ENCODE measurements around the gene ABI3BP. TPM values are rescaled to one million over a fixed set of nuclear protein-coding genes. Genes with fewer than 3 reads are reported as not detected.

Gene ABI3BP
- total RNA-seq, 1 experiment from 2014 or later: 0.15 TPM

DNA sequence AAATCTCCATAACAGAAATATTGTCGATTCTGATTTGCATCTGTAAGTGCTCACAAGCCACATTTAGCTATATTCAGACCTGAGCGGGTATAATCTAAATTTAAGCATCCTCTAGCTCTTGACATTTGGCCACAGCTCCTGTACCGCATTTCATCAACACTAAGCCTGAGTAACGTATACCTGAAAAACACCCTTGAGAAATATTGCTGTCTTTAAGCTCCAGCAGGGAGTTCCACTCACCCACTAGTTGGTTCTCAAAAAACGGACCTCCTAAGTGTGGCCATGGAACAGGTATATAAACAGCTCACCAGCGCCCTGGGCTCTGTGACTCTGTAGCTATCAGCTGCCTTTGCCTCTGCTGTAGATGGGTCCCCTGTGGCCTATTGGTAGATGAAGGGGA, 80.7 kb downstream of the ABI3BP start:
- Histone ChIP-seq H3K36me3 (ENCODE audit: control insufficient read depth in 1 of 2, insufficient read depth in 2 of 2, low read length in 2 of 2) (no peaks in the 10 kb centered on the region), H3K79me2 (ENCODE audit: insufficient read depth, low read length) (no peaks in the 10 kb centered on the region), H3K4me3 (replicated peaks in 1 of 2; ENCODE audit: low read depth in 1 of 2, low read length in 2 of 2) (no peak overlapping the region), H2AFZ (ENCODE audit: low read depth, low read length, poor library complexity, severe bottlenecking) (no peak overlapping the region), H3K4me1 (ENCODE audit: control insufficient read depth in 1 of 2, insufficient read depth in 2 of 2, low read length in 2 of 2) (no peaks in the 10 kb centered on the region), H3K9me3 (ENCODE audit: control insufficient read depth in 1 of 2, insufficient read depth in 1 of 2, low read depth in 1 of 2, low read length in 2 of 2) (no peaks in the 10 kb centered on the region), H3K9me2 (ENCODE audit: insufficient read depth) (no peaks in the 10 kb centered on the region), H3K9ac (ENCODE audit: low read length) (no peak overlapping the region), H3K27me3 (ENCODE audit: insufficient read depth, low read length) (no peaks in the 10 kb centered on the region), H3K27ac (ENCODE audit: low read depth, low read length) (no peak overlapping the region), H4K20me1 (ENCODE audit: insufficient read depth) (no peaks in the 10 kb centered on the region), H3K4me2 (ENCODE audit: low read length) (no peak overlapping the region)
- POLR2A ChIA-PET: no interaction called here
- ATAC-seq (no peak), DNase-seq (ENCODE audit: low read depth, low spot score) (no peak)
- CTCF ChIA-PET: interaction anchor here (1.8 kb wide), 1 partner anchor 19 kb away, joined by 5 read pairs; no protein-coding TSS in a partner anchor
- intact Hi-C loops (cut with micrococcal nuclease): no loop called here
- RAD21 ChIA-PET (ENCODE audit: low non-redundant PET in 1 of 2, low total read pairs in 2 of 2, uncharacterized antibody in 2 of 2, unreplicated experiment in 2 of 2): no interaction called here
- BruUV-seq (replicated peaks): no TSS peak
- TF ChIP-seq, protein P1, sequence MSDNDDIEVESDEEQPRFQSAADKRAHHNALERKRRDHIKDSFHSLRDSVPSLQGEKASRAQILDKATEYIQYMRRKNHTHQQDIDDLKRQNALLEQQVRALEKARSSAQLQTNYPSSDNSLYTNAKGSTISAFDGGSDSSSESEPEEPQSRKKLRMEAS (IDR thresholded peaks at IDR 0.05): no peak
- TF ChIP-seq SP1 (IDR thresholded peaks at IDR 0.05; ENCODE audit: low read depth): no peak
- no peak for TF ChIP-seq JUND (IDR thresholded peaks at IDR 0.05)
- no peak for TF ChIP-seq RAD21 (IDR thresholded peaks at IDR 0.05; ENCODE audit: low read depth)
- TF ChIP-seq EZH2phosphoT487 (IDR thresholded peaks at IDR 0.05; ENCODE audit: borderline replicate concordance): no peak

DNA sequence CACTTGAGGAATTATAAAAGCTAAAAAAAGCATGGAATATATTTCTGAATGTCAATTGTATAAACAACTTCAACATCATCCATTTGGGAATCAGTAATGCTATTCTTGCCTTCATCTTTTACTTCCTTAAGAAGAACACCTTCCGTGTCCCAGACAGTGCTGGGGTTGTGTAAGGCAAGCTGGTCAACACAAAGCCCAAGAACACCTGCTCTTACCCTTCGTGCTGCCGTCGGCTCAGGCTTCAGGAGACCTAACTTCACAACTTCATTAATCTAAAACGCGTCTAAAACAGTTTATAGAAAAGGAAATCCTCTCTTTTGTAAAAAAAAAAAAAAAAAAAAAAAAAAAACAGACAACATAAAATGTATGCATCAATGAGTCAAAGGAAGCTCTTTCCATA, 81.3 kb downstream of the ABI3BP start:
- Histone ChIP-seq H3K9ac (ENCODE audit: low read length) (no peak overlapping the region), H3K79me2 (ENCODE audit: insufficient read depth, low read length) (no peaks in the 10 kb centered on the region), H3K4me2 (ENCODE audit: low read length) (no peak overlapping the region), H3K27ac (ENCODE audit: low read depth, low read length) (no peak overlapping the region), H3K27me3 (ENCODE audit: insufficient read depth, low read length) (no peaks in the 10 kb centered on the region), H4K20me1 (ENCODE audit: insufficient read depth) (no peaks in the 10 kb centered on the region), H3K36me3 (ENCODE audit: control insufficient read depth in 1 of 2, insufficient read depth in 2 of 2, low read length in 2 of 2) (no peaks in the 10 kb centered on the region), H3K4me1 (ENCODE audit: control insufficient read depth in 1 of 2, insufficient read depth in 2 of 2, low read length in 2 of 2) (no peaks in the 10 kb centered on the region), H2AFZ (ENCODE audit: low read depth, low read length, poor library complexity, severe bottlenecking) (no peak overlapping the region), H3K9me2 (ENCODE audit: insufficient read depth) (no peaks in the 10 kb centered on the region), H3K4me3 (replicated peaks in 1 of 2; ENCODE audit: low read depth in 1 of 2, low read length in 2 of 2) (no peak overlapping the region), H3K9me3 (ENCODE audit: control insufficient read depth in 1 of 2, insufficient read depth in 1 of 2, low read depth in 1 of 2, low read length in 2 of 2) (no peaks in the 10 kb centered on the region)
- RAD21 ChIA-PET (ENCODE audit: low non-redundant PET in 1 of 2, low total read pairs in 2 of 2, uncharacterized antibody in 2 of 2, unreplicated experiment in 2 of 2): no interaction called here
- ATAC-seq (no peak), DNase-seq (ENCODE audit: low read depth, low spot score) (no peak)
- no TSS peak for BruUV-seq (replicated peaks)
- intact Hi-C loops (cut with micrococcal nuclease): no loop called here
- POLR2A ChIA-PET: no interaction called here
- TF ChIP-seq SIN3A (IDR thresholded peaks at IDR 0.05; ENCODE audit: low read depth) (no peak), SP1 (IDR thresholded peaks at IDR 0.05; ENCODE audit: low read depth) (no peak), REST (IDR thresholded peaks at IDR 0.05; ENCODE audit: low read depth) (no peak), EZH2phosphoT487 (IDR thresholded peaks at IDR 0.05; ENCODE audit: borderline replicate concordance) (no peak), EZH2 (IDR thresholded peaks at IDR 0.05) (no peak), ELF1 (IDR thresholded peaks at IDR 0.05; ENCODE audit: borderline replicate concordance, low read depth) (no peak), RAD21 (IDR thresholded peaks at IDR 0.05; ENCODE audit: low read depth) (no peak), FOSL1 (IDR thresholded peaks at IDR 0.05; ENCODE audit: low read depth) (no peak)
- TF ChIP-seq, protein P2, sequence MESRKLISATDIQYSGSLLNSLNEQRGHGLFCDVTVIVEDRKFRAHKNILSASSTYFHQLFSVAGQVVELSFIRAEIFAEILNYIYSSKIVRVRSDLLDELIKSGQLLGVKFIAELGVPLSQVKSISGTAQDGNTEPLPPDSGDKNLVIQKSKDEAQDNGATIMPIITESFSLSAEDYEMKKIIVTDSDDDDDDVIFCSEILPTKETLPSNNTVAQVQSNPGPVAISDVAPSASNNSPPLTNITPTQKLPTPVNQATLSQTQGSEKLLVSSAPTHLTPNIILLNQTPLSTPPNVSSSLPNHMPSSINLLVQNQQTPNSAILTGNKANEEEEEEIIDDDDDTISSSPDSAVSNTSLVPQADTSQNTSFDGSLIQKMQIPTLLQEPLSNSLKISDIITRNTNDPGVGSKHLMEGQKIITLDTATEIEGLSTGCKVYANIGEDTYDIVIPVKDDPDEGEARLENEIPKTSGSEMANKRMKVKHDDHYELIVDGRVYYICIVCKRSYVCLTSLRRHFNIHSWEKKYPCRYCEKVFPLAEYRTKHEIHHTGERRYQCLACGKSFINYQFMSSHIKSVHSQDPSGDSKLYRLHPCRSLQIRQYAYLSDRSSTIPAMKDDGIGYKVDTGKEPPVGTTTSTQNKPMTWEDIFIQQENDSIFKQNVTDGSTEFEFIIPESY (IDR thresholded peaks at IDR 0.05; ENCODE audit: extremely low read depth, insufficient replicate concordance, low read length): no peak
- TF ChIP-seq, protein P1 (IDR thresholded peaks at IDR 0.05): no peak
- TF ChIP-seq, protein P3, sequence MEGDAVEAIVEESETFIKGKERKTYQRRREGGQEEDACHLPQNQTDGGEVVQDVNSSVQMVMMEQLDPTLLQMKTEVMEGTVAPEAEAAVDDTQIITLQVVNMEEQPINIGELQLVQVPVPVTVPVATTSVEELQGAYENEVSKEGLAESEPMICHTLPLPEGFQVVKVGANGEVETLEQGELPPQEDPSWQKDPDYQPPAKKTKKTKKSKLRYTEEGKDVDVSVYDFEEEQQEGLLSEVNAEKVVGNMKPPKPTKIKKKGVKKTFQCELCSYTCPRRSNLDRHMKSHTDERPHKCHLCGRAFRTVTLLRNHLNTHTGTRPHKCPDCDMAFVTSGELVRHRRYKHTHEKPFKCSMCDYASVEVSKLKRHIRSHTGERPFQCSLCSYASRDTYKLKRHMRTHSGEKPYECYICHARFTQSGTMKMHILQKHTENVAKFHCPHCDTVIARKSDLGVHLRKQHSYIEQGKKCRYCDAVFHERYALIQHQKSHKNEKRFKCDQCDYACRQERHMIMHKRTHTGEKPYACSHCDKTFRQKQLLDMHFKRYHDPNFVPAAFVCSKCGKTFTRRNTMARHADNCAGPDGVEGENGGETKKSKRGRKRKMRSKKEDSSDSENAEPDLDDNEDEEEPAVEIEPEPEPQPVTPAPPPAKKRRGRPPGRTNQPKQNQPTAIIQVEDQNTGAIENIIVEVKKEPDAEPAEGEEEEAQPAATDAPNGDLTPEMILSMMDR (IDR thresholded peaks at IDR 0.05 in 2 of 3, conservative IDR thresholded peaks at IDR 0.05 in 1 of 3; ENCODE audit: borderline replicate concordance in 1 of 3, insufficient read depth in 1 of 3, low read depth in 2 of 3, low read length in 2 of 3): no peak
- CTCF ChIA-PET: interaction anchor here (1.8 kb wide), 1 partner anchor 19 kb away, joined by 5 read pairs; no protein-coding TSS in a partner anchor
